ENCODE results near the gene MACROD1. TPM values are rescaled to one million over a fixed set of nuclear protein-coding genes. Genes with fewer than 3 reads are reported as not detected.

MACROD1 gene
- total and polyA plus RNA-seq, 2 of the 13 experiments (the other 11 are each of a cell fraction or from before 2014, with no cell fraction given): 23.1 to 34.5 TPM

DNA sequence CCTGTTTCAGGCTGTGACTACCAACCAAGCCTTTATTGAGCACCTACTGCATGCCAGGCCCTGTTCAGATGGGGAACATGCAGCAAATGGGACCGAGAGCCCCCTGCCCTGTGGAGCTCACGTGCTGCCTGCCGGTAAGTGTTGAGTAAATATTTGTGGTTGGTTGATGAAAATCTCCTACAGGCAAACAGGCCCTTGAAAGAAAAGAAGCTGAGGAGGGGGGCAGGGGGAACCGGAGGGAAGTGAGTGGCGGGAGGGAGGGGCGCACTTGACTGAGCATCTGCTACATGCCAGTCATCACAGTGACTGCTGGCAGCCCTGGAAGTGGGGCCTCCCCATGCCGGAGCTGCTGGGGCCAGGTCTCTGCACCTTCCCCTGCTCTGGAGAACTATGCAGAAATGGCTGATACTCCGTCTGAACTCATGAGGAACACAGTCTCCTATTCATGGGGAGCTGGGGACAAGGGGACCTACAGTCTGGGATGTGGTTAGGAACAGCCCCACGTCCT lies 34.2 kb downstream of the MACROD1 start (continued):
- TF ChIP-seq ZNF644 (CRISPR knock-in tag; IDR thresholded peaks at IDR 0.05; ENCODE audit: low read depth): no peak
- no peak for TF ChIP-seq KDM5A (IDR thresholded peaks at IDR 0.05; ENCODE audit: borderline replicate concordance, low read length)
- no peak for TF ChIP-seq KAT7 (CRISPR knock-in tag; IDR thresholded peaks at IDR 0.05; ENCODE audit: borderline replicate concordance)
- no peak for TF ChIP-seq KDM3A (CRISPR knock-in tag; IDR thresholded peaks at IDR 0.05; ENCODE audit: low read depth)
- no peak for TF ChIP-seq MAF1 (CRISPR knock-in tag; IDR thresholded peaks at IDR 0.05; ENCODE audit: borderline replicate concordance)
- TF ChIP-seq RAD51 (IDR thresholded peaks at IDR 0.05; ENCODE audit: borderline replicate concordance): no peak
- no peak for TF ChIP-seq ZC3H13 (CRISPR knock-in tag; IDR thresholded peaks at IDR 0.05)
- TF ChIP-seq TCF7L2 (IDR thresholded peaks at IDR 0.05; ENCODE audit: low read depth, low read length): no peak
- TF ChIP-seq, protein P1, sequence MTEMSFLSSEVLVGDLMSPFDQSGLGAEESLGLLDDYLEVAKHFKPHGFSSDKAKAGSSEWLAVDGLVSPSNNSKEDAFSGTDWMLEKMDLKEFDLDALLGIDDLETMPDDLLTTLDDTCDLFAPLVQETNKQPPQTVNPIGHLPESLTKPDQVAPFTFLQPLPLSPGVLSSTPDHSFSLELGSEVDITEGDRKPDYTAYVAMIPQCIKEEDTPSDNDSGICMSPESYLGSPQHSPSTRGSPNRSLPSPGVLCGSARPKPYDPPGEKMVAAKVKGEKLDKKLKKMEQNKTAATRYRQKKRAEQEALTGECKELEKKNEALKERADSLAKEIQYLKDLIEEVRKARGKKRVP (CRISPR knock-in tag; IDR thresholded peaks at IDR 0.05): no peak
- TF ChIP-seq FOXA3 (CRISPR knock-in tag; IDR thresholded peaks at IDR 0.05): 0 out of 2 replicates have a peak, but pooled peaks have one; percentile 28
- TF ChIP-seq, protein P2, sequence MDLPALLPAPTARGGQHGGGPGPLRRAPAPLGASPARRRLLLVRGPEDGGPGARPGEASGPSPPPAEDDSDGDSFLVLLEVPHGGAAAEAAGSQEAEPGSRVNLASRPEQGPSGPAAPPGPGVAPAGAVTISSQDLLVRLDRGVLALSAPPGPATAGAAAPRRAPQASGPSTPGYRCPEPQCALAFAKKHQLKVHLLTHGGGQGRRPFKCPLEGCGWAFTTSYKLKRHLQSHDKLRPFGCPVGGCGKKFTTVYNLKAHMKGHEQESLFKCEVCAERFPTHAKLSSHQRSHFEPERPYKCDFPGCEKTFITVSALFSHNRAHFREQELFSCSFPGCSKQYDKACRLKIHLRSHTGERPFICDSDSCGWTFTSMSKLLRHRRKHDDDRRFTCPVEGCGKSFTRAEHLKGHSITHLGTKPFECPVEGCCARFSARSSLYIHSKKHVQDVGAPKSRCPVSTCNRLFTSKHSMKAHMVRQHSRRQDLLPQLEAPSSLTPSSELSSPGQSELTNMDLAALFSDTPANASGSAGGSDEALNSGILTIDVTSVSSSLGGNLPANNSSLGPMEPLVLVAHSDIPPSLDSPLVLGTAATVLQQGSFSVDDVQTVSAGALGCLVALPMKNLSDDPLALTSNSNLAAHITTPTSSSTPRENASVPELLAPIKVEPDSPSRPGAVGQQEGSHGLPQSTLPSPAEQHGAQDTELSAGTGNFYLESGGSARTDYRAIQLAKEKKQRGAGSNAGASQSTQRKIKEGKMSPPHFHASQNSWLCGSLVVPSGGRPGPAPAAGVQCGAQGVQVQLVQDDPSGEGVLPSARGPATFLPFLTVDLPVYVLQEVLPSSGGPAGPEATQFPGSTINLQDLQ (CRISPR knock-in tag; IDR thresholded peaks at IDR 0.05): no peak
- TF ChIP-seq, protein P3, sequence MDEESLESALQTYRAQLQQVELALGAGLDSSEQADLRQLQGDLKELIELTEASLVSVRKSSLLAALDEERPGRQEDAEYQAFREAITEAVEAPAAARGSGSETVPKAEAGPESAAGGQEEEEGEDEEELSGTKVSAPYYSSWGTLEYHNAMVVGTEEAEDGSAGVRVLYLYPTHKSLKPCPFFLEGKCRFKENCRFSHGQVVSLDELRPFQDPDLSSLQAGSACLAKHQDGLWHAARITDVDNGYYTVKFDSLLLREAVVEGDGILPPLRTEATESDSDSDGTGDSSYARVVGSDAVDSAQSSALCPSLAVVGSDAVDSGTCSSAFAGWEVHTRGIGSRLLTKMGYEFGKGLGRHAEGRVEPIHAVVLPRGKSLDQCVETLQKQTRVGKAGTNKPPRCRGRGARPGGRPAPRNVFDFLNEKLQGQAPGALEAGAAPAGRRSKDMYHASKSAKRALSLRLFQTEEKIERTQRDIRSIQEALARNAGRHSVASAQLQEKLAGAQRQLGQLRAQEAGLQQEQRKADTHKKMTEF (CRISPR knock-in tag; IDR thresholded peaks at IDR 0.05): no peak
- TF ChIP-seq EEA1 (CRISPR knock-in tag; IDR thresholded peaks at IDR 0.05; ENCODE audit: borderline replicate concordance): no peak
- TF ChIP-seq MEIS2 (CRISPR knock-in tag; IDR thresholded peaks at IDR 0.05): no peak
- no peak for TF ChIP-seq SPEN (CRISPR knock-in tag; IDR thresholded peaks at IDR 0.05; ENCODE audit: low read depth)
- TF ChIP-seq MEIS1 (CRISPR knock-in tag; IDR thresholded peaks at IDR 0.05; ENCODE audit: borderline replicate concordance): no peak
- TF ChIP-seq FIP1L1 (IDR thresholded peaks at IDR 0.05; ENCODE audit: borderline replicate concordance, insufficient read depth, low read depth, low read length): no peak
- 0 out of 2 replicates have a peak, but pooled peaks have one; percentile 20 for TF ChIP-seq ZNF350 (CRISPR knock-in tag; IDR thresholded peaks at IDR 0.05; ENCODE audit: borderline replicate concordance, low read depth)
- TF ChIP-seq, protein P4, sequence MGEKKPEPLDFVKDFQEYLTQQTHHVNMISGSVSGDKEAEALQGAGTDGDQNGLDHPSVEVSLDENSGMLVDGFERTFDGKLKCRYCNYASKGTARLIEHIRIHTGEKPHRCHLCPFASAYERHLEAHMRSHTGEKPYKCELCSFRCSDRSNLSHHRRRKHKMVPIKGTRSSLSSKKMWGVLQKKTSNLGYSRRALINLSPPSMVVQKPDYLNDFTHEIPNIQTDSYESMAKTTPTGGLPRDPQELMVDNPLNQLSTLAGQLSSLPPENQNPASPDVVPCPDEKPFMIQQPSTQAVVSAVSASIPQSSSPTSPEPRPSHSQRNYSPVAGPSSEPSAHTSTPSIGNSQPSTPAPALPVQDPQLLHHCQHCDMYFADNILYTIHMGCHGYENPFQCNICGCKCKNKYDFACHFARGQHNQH (CRISPR knock-in tag; IDR thresholded peaks at IDR 0.05): 0 out of 2 replicates have a peak, but pooled peaks have one; percentile 9

All from HepG2 (cell line).